Fibroblast of the aortic adventitia (primary cell): ENCODE results near the gene TSPAN5. TPM values are rescaled to one million over a fixed set of nuclear protein-coding genes. Genes with fewer than 3 reads are reported as not detected.

Experiments
- DNase-seq: peaks from one replicate; pipeline ENCODE4 v3.0.0-alpha.2; 2010; ENCODE audit warnings: low read depth
- H3K4me3 ChIP-seq: 2 replicates; pipeline ENCODE4 v1.5.1; 2011; ENCODE audit warnings: low read depth, mild to moderate bottlenecking, control low read depth, low read length, moderate library complexity
- CTCF ChIP-seq: IDR thresholded peaks from 2 replicates; pipeline ENCODE4 v1.5.1; 2011; ENCODE audit warnings: mild to moderate bottlenecking, low read length, control low read depth, inconsistent platforms; ENCODE audit not compliant: insufficient read depth
- total RNA-seq: library from RNA; depleted of rRNA; stranded (reverse); fragments of >200 nt; gene quantifications from 2 replicates; pipeline ENCODE4 v1.2.3, GENCODE V29; 2012; ENCODE audit warnings: low replicate concordance

The TSPAN5 gene
- total RNA-seq, 1 donor: 49.0 TPM

GRCh38 chr4:98614662-98615061, 43.7 kb downstream of the TSPAN5 start:
- TF ChIP-seq CTCF: no peak

GRCh38 chr4:98614094-98614493, 44.3 kb downstream of the TSPAN5 start:
- no peak for DNase-seq
- no peak overlapping the region for H3K4me3 ChIP-seq
- TF ChIP-seq CTCF: no peak

More at GRCh38 chr4:98614662-98615061, 43.7 kb downstream of the TSPAN5 start:
- no peak for DNase-seq
- no peak overlapping the region for H3K4me3 ChIP-seq

DNA sequence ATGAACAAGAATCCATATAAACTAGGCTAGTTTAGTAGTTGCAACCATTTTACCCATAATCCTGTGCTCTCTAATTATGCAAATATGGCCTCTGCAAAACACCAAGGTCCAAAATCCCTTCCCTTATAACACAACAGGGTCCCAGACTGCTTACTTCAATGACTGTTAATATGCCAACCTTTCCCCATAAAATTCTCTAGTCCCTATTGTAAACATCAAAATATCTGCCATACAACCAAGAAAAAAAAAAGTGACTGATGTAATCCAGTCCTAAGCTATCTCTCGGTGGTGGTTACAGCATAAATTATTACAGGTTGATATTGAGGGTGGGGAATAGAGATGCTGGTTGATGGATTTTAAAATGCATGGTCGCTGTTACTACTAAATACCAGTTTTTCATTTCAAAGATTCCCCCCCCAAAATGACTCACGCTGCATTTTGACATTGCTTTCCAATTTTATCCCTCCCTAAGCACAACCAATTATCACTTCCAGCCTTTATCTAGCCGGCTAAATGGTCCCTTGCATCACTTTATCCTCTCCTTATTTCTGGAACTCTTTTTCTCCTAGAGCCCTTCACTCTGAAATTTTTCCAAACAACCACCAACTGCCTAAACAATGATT, 44.8 kb downstream of the TSPAN5 start:
- no peak for DNase-seq
- TF ChIP-seq CTCF: no peak
- no peak overlapping the region for H3K4me3 ChIP-seq

DNA sequence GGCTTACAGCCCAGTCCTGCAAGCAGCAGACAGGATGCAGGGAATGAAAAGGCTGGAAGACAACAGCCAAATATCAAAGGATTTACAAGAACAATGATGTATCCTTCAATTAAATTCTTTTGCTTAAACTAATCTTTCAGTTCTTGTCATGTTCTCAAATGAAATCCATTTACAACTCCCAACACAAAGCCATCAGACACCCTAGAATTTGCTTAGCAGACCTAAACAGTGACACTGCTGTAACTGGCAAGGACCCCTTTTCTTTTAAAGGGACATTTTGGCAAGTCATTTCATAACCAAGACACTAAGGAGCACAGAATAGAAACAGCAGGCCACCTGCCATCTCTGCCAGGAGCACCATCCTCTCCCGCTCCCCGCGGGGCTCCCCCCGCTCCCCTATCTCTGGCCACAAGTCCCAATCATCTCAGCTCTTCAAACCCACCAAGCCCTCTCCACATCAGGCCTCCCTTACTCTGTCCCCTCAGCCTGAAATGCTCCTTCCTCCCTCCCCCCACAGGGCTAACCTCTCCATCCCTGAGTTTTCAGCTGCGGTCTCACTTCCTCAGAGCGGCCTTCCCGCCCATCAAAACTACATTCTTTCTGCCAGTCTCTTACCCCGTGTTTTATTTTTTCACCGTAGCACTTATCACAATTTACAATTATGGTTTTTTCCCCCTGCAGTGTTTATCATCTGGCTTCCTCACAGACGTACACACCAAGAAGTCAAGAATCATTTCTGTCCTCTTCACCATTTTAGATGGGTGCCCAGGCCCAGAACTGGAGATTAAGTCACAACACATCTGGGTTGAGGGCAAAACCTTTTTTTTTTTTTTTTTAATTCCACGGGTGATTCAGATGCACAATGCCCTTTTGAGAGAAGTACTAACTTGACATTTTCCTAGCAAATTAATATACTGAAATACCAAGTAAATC, 45.8 kb downstream of the TSPAN5 start:
- TF ChIP-seq CTCF: no peak
- DNase-seq: no peak
- H3K4me3 ChIP-seq: no peak overlapping the region

DNA sequence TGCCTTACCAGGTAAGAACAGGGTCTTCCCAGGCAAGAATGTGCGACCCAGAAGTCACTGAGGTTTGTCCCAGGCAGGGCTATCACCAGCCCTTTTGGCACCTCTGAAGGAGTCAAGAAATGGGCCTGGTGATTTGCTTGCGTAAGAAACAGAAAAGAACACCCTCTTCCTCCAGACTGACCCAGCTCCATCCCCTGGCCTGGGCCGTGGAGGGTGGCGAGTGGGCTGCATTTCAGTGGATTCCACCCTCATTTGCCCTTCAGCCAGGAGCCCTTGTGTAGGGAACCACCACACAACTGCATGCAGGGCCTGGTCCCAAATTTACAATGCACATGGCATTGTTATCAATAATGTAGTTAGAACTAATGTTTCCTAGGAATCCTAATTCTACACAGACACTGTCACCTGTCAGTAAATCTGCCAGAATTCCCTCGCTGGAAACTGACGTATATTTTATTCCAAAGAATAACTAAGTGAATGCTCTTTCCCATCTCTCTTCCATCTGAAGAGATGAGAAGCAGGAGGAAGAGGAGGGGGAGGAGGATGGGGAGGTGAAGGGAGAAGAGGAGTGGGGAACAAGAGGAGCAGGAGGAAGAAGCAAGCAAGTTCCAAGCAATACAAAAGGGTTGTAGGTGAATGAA, 46.6 kb downstream of the TSPAN5 start:
- DNase-seq: no peak
- TF ChIP-seq CTCF: no peak
- no peak overlapping the region for H3K4me3 ChIP-seq

GRCh38 chr4:98610926-98611676, 47.3 kb downstream of the TSPAN5 start:
- no peak for DNase-seq
- H3K4me3 ChIP-seq: no peak overlapping the region
- no peak for TF ChIP-seq CTCF
